Hematopoietic multipotent progenitor cell treated with erythropoietin and hydrocortisone succinate and interleukin-3 and kit ligand, for 15 days (in vitro differentiated cells): ENCODE results near the gene NBEA.

Experiments used
- DNase-seq: peaks from one replicate; pipeline ENCODE4 v3.0.0-alpha.2; 2015; ENCODE audit warnings: low spot score

The NBEA gene

GRCh38 chr13:35595181-35595580 is 653.1 kb downstream of the NBEA start:
- DNase-seq = no peak

- no peak for DNase-seq
Measured at GRCh38 chr13:35596321-35597030, 654.4 kb downstream of the NBEA start.

DNA sequence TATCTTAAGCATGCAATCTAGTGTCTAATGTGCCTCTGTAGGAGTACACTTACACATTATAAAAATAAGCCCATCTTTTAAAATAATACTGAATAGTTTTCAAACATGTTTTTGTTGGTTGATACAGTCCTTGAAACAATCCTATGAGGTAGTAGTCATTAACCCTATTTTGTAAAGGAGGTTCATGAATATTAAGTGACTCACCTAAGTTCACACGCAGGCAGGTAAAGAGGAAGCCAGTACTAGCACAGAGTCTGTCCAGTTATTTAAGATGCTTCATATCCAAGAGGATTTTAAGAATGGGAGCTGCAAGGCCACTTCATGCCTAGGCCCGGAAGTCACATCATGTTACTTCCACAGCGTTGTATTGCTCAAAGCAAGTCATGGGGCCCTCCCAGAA is 655.4 kb downstream of the NBEA start:
- no peak for DNase-seq

DNA sequence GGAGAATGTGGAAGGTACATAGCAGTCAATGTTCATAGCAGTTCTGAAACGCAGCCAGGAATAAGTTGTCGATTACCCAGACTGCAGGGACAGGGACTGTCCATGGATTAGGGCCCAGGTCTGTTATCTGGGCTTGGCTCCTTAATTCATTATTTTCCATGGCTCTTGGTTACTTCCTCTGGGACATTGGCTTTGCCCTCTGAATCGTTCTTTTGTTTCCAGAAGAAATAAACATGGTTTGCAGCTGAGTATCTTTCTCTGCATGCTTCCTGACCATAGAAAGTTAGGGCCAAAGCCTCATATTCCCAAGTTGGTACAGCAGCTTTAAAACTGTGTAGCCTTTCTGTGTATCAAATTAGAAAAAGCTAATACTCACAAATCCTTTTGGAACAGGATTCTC is 656.2 kb downstream of the NBEA start:
- DNase-seq = no peak

DNA sequence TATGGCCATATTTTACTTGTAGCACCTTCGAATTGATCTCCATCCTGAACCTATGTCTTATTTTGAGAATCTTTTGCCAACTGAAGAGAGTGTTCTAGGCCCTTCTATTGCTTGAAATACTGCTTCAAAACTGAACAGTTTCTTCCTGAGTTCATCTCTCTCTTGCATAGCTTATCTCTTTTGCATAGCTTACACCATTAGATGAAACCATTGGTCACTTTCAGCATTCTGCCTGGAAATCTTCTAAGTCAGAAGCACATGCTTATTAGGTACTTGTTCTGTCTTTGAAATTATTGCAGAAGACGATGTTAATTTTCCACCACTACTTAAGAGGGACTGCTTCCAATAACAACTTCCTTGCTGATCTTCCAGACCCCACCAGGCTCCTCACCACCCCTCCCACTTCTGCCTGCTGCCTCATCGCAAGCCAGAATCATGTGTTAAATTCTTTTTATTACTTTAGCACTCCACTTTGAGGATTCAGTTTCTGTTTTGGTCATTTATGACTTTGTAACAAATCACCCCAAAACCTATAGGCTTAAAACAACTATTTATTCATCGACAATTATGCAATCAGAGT is 656.8 kb downstream of the NBEA start:
- no peak for DNase-seq

- DNase-seq = no peak
Measured at GRCh38 chr13:35599384-35599783, 657.3 kb downstream of the NBEA start.

- no peak for DNase-seq
Measured at GRCh38 chr13:35600137-35600536, 658.1 kb downstream of the NBEA start.

GRCh38 chr13:35603593-35604285 is 661.7 kb downstream of the NBEA start:
- DNase-seq = no peak

GRCh38 chr13:35614666-35615065 is 672.6 kb downstream of the NBEA start:
- DNase-seq = no peak

GRCh38 chr13:35617420-35617819 is 675.4 kb downstream of the NBEA start:
- no peak for DNase-seq

GRCh38 chr13:35618565-35619083 is 676.6 kb downstream of the NBEA start:
- no peak for DNase-seq

- no peak for DNase-seq
Measured at GRCh38 chr13:35621989-35622388, 679.9 kb downstream of the NBEA start.

DNA sequence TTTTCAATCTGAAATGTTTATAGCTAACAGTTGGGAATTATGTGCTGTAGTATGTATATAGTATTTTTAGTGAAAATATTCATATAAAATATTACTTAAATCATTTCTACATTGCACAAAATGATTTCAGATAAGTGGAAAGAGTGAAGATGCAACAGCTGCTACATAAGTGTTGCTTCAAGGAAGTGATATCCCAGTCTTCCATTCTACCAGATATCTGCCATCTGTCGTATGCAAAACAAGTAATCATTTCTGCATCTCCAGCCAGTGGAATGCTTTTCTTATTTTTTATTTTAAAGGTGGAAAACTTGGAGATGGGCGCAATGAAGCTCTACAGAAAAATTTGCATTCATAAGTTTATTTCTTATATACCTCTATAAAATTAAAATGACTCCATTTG is 687.0 kb downstream of the NBEA start:
- no peak for DNase-seq

GRCh38 chr13:35630551-35631275 is 688.6 kb downstream of the NBEA start:
- DNase-seq = peak; percentile 9

- no peak for DNase-seq
Measured at GRCh38 chr13:35631666-35632065, 689.6 kb downstream of the NBEA start.

DNA sequence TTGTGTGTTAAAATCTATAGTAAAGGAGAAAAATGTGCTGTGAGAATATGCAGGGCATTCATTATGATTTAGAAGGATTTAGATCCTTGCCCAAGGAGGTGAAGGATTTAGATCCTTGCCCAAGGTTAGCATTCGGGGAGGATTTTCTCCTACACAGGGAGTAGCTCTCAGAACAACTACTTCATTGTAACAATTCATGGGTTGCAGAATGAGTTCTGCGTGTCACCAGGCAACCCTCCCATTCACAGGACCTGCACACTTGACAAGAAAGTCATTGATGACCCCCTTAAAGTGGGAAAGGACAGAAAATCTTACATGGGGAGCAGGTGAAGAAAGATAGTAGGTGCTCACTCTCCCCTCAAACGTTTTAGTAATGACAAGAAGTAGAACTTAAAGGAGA is 701.6 kb downstream of the NBEA start:
- no peak for DNase-seq

DNA sequence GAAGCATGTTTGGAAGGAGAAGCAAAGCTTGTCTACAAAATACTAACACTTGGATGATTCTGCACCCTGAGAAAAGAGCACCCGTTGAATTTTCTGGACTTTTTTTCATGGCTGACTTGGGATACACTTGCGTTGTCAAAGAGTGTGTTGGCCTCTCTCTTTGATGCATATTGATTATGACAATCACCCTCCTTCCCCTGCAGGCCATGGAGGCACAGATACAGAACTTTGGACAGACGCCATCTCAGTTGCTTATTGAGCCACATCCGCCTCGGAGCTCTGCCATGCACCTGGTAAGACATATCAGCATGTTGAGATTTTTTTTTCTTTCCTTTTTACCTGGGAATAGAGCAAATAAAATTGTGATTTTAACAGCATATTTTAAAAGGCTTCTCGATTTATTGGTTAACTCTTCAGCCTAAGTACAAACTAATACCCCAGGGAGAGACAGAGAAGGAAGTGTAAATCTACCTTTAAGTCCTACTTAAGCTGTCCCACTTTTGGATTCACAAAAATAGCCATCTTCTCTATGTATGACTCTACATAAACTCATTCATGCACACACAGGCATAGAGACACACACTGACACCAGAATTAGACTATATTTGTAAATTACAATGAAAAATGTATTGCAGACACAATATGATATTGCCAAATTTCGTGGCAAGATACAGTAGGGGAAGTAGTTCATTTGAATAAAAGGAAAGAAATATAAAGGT is 704.1 kb downstream of the NBEA start:
- no peak for DNase-seq

GRCh38 chr13:35648201-35648600 is 706.1 kb downstream of the NBEA start:
- no peak for DNase-seq

DNA sequence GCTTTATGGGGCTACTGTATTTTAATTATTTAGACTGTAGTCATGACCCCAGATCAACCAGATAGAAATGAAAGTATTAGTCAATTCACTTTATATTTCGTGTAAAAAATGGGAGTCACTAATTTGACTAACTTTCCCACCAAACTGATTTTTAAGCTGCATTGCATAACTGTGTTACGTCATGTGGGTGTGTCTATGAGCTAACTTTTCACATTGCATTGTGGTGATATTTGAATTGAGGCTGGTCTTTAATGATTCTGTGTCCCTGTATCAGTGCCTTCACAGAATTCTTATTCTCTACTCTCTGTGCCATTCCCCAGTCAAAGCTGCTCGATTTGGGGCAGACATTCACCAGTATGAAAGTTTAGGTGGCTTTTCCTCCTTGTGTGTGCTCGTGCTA is 707.1 kb downstream of the NBEA start:
- DNase-seq = no peak

DNA sequence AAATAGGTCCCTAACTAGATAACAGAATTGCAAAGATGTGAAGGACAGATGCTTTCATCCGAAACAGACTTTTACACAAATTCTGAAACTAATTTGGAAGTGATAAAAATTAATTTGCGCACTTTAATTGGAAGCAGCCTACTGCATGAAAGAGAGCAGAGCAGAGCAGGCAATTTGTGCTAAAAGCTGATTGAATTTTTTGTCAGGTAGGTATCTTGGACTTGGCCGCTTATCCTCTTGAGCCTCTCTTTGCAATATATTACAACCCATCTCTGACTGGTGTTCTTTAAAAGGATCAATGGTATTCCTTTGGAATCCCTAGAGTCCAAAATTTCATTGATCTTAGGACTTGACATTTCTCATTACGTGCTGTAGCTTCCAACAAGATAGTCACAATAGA is 717.7 kb downstream of the NBEA start:
- DNase-seq = no peak

DNA sequence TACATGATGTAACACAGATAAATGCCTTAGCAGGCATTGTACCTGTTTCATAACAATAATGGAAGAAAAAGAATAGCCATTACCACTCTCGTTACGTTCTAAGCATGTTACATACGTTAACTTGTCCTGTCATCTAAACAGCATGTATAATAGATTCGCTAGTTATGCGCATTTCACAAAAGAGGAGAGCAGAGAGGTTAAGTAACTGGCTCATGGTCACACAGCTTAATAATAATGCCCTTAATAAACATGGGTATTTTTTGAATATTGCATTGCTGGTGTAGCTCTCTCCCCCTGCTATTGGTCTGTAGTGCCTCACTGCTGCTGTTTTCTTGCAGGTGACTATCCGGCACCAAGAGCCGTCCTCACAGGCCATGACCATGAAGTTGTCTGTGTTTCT is 722.7 kb downstream of the NBEA start:
- DNase-seq = no peak

DNA sequence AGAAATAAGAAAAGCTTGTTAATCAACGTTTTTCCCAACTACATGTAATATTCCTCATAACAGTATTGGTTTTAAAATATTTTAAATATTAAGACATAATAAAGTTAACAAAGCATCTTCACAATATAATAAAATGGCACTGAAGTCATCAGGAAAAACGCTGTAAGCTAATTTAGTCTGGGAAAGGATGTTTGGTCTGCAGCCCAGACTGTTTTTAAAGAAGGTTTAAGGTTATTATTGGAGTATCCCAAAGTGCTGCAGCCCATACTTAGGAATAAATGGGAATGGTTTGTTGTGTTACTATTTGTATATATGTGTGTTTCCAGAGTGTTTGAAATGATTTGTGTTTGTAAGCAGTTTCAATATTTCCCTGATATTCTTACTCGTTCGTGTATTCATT is 727.3 kb downstream of the NBEA start:
- no peak for DNase-seq
